ENCODE results near the gene SNRNP40. TPM values are rescaled to one million over a fixed set of nuclear protein-coding genes. Genes with fewer than 3 reads are reported as not detected.
A peak's percentile ranks its signal among the peaks of the same experiment; 100 is the strongest.

SNRNP40 gene
- total and polyA plus RNA-seq, 10 of the 15 experiments (the other 5 are each of a cell fraction or from before 2014, with no cell fraction given), result 34.9 to 212 (median 115) TPM

GRCh38 chr1:31214316-31215064, 82.1 kb downstream of the SNRNP40 start:
- POLR2A ChIA-PET, result interaction anchor here (0.6 kb wide), 1 partner anchor 23 kb away, joined by 4 read pairs; no protein-coding TSS in a partner anchor
- RAD21 ChIA-PET (ENCODE audit: unreplicated experiment), result no interaction called here
- H3K4me3 ChIP-seq, result no peak overlapping the region
- no peaks in the 10 kb centered on the region for H3K4me1 ChIP-seq (ENCODE audit: control insufficient read depth, insufficient read depth, low read length)
- no peaks in the 10 kb centered on the region for H3K36me3 ChIP-seq (ENCODE audit: control insufficient read depth in 2 of 2, insufficient read depth in 2 of 2, low read length in 1 of 2)
- CTCF ChIA-PET, result no interaction called here
- BruUV-seq (replicated peaks), result no TSS peak
- no peak for FAIRE-seq
- no peak for ATAC-seq
- 33% methylated on average over 12 of the region's 12 CpGs for WGBS (ENCODE audit: insufficient coverage, insufficient replicate concordance, low lambda C conversion rate, missing lambda C conversion rate)
- H3K27ac ChIP-seq (ENCODE audit: control insufficient read depth, insufficient read depth), result no peak overlapping the region
- no peaks in the 10 kb centered on the region for H3K79me2 ChIP-seq (ENCODE audit: control insufficient read depth, insufficient read depth, low read length)
- SMC1A ChIA-PET (ENCODE audit: uncharacterized antibody, unreplicated experiment), result interaction anchor here (1.2 kb wide), 1 partner anchor 141 kb away, joined by 3 read pairs; no protein-coding TSS in a partner anchor
- no peak for DNase-seq (ENCODE audit: low read depth, low spot score)
- H3K4me2 ChIP-seq (ENCODE audit: control insufficient read depth, insufficient read depth), result no peak overlapping the region
- in situ Hi-C loops (cut with MboI) (no loop called here), intact Hi-C loops (cut with micrococcal nuclease; ENCODE audit: unreplicated experiment) (no loop called here)
- TF ChIP-seq SIX5 (IDR thresholded peaks at IDR 0.05; ENCODE audit: low read depth, low read length, severe bottlenecking), result no peak
- TF ChIP-seq ZBTB40 (IDR thresholded peaks at IDR 0.05; ENCODE audit: borderline replicate concordance), result 0 out of 2 replicates have a peak, but pooled peaks have one; percentile 33
- no peak for TF ChIP-seq MEF2A (IDR thresholded peaks at IDR 0.05; ENCODE audit: insufficient read depth, low read depth, low read length)
- H2AFZ ChIP-seq (ENCODE audit: control insufficient read depth, low read depth, low read length), result no peak overlapping the region
- no peaks in the 10 kb centered on the region for H4K20me1 ChIP-seq (ENCODE audit: control insufficient read depth, insufficient read depth)
- no peaks in the 10 kb centered on the region; the same call in 2 of the 3 replicates for H3K9me3 ChIP-seq (replicated peaks; ENCODE audit: control insufficient read depth, insufficient read depth, low read length)
- H3K27me3 ChIP-seq (replicated peaks in 1 of 2; ENCODE audit: control insufficient read depth in 2 of 2, insufficient read depth in 2 of 2, low read length in 1 of 2), result no peaks in the 10 kb centered on the region
- H3K9ac ChIP-seq (ENCODE audit: control insufficient read depth, insufficient read depth, low read length), result no peak overlapping the region

Other genes starting within 250 kb of the SNRNP40 start
- 43.2 and 43.9 TPM in 2 replicates for gene PUM1, start 231.1 kb downstream of the SNRNP40 start, total RNA-seq (2014; rRNA removed)
- gene PUM1, start 231.1 kb downstream of the SNRNP40 start, total RNA-seq (2014; rRNA removed; fragmentation: Illumina TruSeq; extraction: Trizol), result 41.5 and 42.2 TPM in 2 replicates
- 67.6 and 75.3 TPM in 2 replicates for gene PUM1, start 231.1 kb downstream of the SNRNP40 start, total RNA-seq (2021)
- gene PUM1, start 231.1 kb downstream of the SNRNP40 start, polyA plus RNA-seq (2011; rRNA removed), result 41.4 and 52.4 TPM in 2 replicates
- 39.2 and 43.5 TPM in 2 replicates for gene PUM1, start 231.1 kb downstream of the SNRNP40 start, polyA plus RNA-seq (2014; fragmentation: Illumina TruSeq; extraction: Trizol)
- gene PUM1, start 231.1 kb downstream of the SNRNP40 start, polyA plus RNA-seq (2014; fragmentation: Nextera tagmentation; extraction: Ambion mirVana), result 10 to 100 TPM; 21.4 to 27.4 TPM
- gene PUM1, start 231.1 kb downstream of the SNRNP40 start, polyA plus RNA-seq (2014; rRNA removed), result 41.0 and 44.1 TPM in 2 replicates
- gene PUM1, start 231.1 kb downstream of the SNRNP40 start, polyA plus RNA-seq (2016; fragmentation: Nextera tagmentation; extraction: Ambion mirVana), result 10 to 100 TPM; 43.4 to 47.7 TPM
- gene NKAIN1, start 56.9 kb downstream of the SNRNP40 start, total RNA-seq (2014; rRNA removed), result not detected in 2 replicates
- not detected in 2 replicates for gene NKAIN1, start 56.9 kb downstream of the SNRNP40 start, total RNA-seq (2014; rRNA removed; fragmentation: Illumina TruSeq; extraction: Trizol)
- not detected in 2 replicates for gene NKAIN1, start 56.9 kb downstream of the SNRNP40 start, total RNA-seq (2021)
- gene NKAIN1, start 56.9 kb downstream of the SNRNP40 start, polyA plus RNA-seq (2011; rRNA removed), result not detected in 2 replicates
- gene NKAIN1, start 56.9 kb downstream of the SNRNP40 start, polyA plus RNA-seq (2014; fragmentation: Illumina TruSeq; extraction: Trizol), result not detected in 2 replicates
- not detected for gene NKAIN1, start 56.9 kb downstream of the SNRNP40 start, polyA plus RNA-seq (2014; fragmentation: Nextera tagmentation; extraction: Ambion mirVana)
- gene NKAIN1, start 56.9 kb downstream of the SNRNP40 start, polyA plus RNA-seq (2014; rRNA removed), result not detected in 2 replicates
- gene NKAIN1, start 56.9 kb downstream of the SNRNP40 start, polyA plus RNA-seq (2016; fragmentation: Nextera tagmentation; extraction: Ambion mirVana), result not detected
- gene ZCCHC17, start 244 bp upstream of the SNRNP40 start, total RNA-seq (2014; rRNA removed), result 22.3 and 25.4 TPM in 2 replicates
- gene ZCCHC17, start 244 bp upstream of the SNRNP40 start, total RNA-seq (2014; rRNA removed; fragmentation: Illumina TruSeq; extraction: Trizol), result 40.0 and 41.6 TPM in 2 replicates
- gene ZCCHC17, start 244 bp upstream of the SNRNP40 start, total RNA-seq (2021), result 25.6 and 27.5 TPM in 2 replicates
- 43.8 and 54.1 TPM in 2 replicates for gene ZCCHC17, start 244 bp upstream of the SNRNP40 start, polyA plus RNA-seq (2011; rRNA removed)
- gene ZCCHC17, start 244 bp upstream of the SNRNP40 start, polyA plus RNA-seq (2014; fragmentation: Illumina TruSeq; extraction: Trizol), result 50.2 and 61.8 TPM in 2 replicates
- 10 to 100 TPM; 63.9 to 86.3 TPM for gene ZCCHC17, start 244 bp upstream of the SNRNP40 start, polyA plus RNA-seq (2014; fragmentation: Nextera tagmentation; extraction: Ambion mirVana)
- 24.2 and 25.7 TPM in 2 replicates for gene ZCCHC17, start 244 bp upstream of the SNRNP40 start, polyA plus RNA-seq (2014; rRNA removed)
- gene ZCCHC17, start 244 bp upstream of the SNRNP40 start, polyA plus RNA-seq (2016; fragmentation: Nextera tagmentation; extraction: Ambion mirVana), result 10 to 100 TPM; 62.7 to 68.7 TPM
- gene FABP3, start 76.3 kb upstream of the SNRNP40 start, total RNA-seq (2014; rRNA removed), result 0.33 and 0.62 TPM in 2 replicates
- gene FABP3, start 76.3 kb upstream of the SNRNP40 start, total RNA-seq (2014; rRNA removed; fragmentation: Illumina TruSeq; extraction: Trizol), result 0.36 and 0.64 TPM in 2 replicates
- gene FABP3, start 76.3 kb upstream of the SNRNP40 start, total RNA-seq (2021), result 0.43 TPM in 1 of 2 replicates, not detected in the other
- gene FABP3, start 76.3 kb upstream of the SNRNP40 start, polyA plus RNA-seq (2011; rRNA removed), result 0.39 and 0.43 TPM in 2 replicates
- gene FABP3, start 76.3 kb upstream of the SNRNP40 start, polyA plus RNA-seq (2014; fragmentation: Illumina TruSeq; extraction: Trizol), result 0.44 and 0.82 TPM in 2 replicates
- 1 to 10 TPM in 1 of 2 experiments, under 1 TPM in 1; 0.72 to 1.2 TPM for gene FABP3, start 76.3 kb upstream of the SNRNP40 start, polyA plus RNA-seq (2014; fragmentation: Nextera tagmentation; extraction: Ambion mirVana)
- 0.59 and 1.1 TPM in 2 replicates for gene FABP3, start 76.3 kb upstream of the SNRNP40 start, polyA plus RNA-seq (2014; rRNA removed)
- gene FABP3, start 76.3 kb upstream of the SNRNP40 start, polyA plus RNA-seq (2016; fragmentation: Nextera tagmentation; extraction: Ambion mirVana), result 1 to 10 TPM in 1 of 2 experiments, not detected in 1; 1.1 TPM
- 0.11 and 0.45 TPM in 2 replicates for gene SERINC2, start 116.4 kb upstream of the SNRNP40 start, total RNA-seq (2014; rRNA removed)
- 0.22 and 0.28 TPM in 2 replicates for gene SERINC2, start 116.4 kb upstream of the SNRNP40 start, total RNA-seq (2014; rRNA removed; fragmentation: Illumina TruSeq; extraction: Trizol)
- 0.54 and 0.82 TPM in 2 replicates for gene SERINC2, start 116.4 kb upstream of the SNRNP40 start, total RNA-seq (2021)
- 2.5 and 9.4 TPM in 2 replicates for gene SERINC2, start 116.4 kb upstream of the SNRNP40 start, polyA plus RNA-seq (2011; rRNA removed)
- 0.32 TPM in 1 of 2 replicates, not detected in the other for gene SERINC2, start 116.4 kb upstream of the SNRNP40 start, polyA plus RNA-seq (2014; fragmentation: Illumina TruSeq; extraction: Trizol)
- gene SERINC2, start 116.4 kb upstream of the SNRNP40 start, polyA plus RNA-seq (2014; fragmentation: Nextera tagmentation; extraction: Ambion mirVana), result under 1 TPM; 0.02 to 0.05 TPM
- gene SERINC2, start 116.4 kb upstream of the SNRNP40 start, polyA plus RNA-seq (2014; rRNA removed), result 0.72 and 1.0 TPM in 2 replicates
- under 1 TPM; 0.72 to 0.88 TPM for gene SERINC2, start 116.4 kb upstream of the SNRNP40 start, polyA plus RNA-seq (2016; fragmentation: Nextera tagmentation; extraction: Ambion mirVana)

Data from GM12878 (cell line).